Upper lobe of left lung (tissue), 4 donors: ENCODE results near the gene CARMIL3.
"Not testable (repeated sequence)": the region's sequence is repeated elsewhere in the genome, so short reads cannot be mapped to it uniquely, and the experiment has no call there.

Experiments used
- CTCF ChIP-seq, 6 experiments: fragments of 450-650 bp in 4 of 6; fragments of 200-600 bp in 2 of 6; sonication (generic) in 2 of 6; IDR thresholded peaks; one replicate each; pipeline ENCODE4 v1.5.1; 2016 to 2019; ENCODE audit warnings: antibody characterized with exemption in 6 of 6
- EP300 ChIP-seq, 4 donors: sonication (generic); formaldehyde crosslinking; IDR thresholded peaks; one replicate each; pipeline ENCODE4 v1.5.1; 2017; ENCODE audit warnings: antibody characterized with exemption in 4 of 4, control low read depth in 2 of 4
- POLR2A ChIP-seq, 4 donors: fragments of 450-650 bp; IDR thresholded peaks; one replicate each; pipeline ENCODE4 v1.5.1; 2016 to 2017; ENCODE audit warnings: antibody characterized with exemption in 4 of 4, mild to moderate bottlenecking in 2 of 4
- POLR2AphosphoS5 ChIP-seq, 2 donors: sonication (generic); formaldehyde crosslinking; IDR thresholded peaks; one replicate each; pipeline ENCODE4 v1.5.1; 2017; ENCODE audit warnings: antibody characterized with exemption in 2 of 2

GRCh38 chr14:24029687-24030086, 22.1 kb upstream of the CARMIL3 start:
- not testable (repeated sequence) for TF ChIP-seq CTCF, EP300, POLR2A, POLR2AphosphoS5 (IDR thresholded peaks at IDR 0.05)
